Effector memory CD4-positive, alpha-beta T cell (primary cell): ENCODE data around the gene ALLC.

Source experiments
- DNase-seq, 3 donors: peaks; one replicate each; pipeline ENCODE4 v3.0.0-alpha.2; 2020
- H3K27ac ChIP-seq: 2 replicates; pipeline ENCODE4 v1.7.0; 2013; ENCODE audit warnings: mild to moderate bottlenecking, low read length, moderate library complexity; ENCODE audit not compliant: insufficient read depth, poor library complexity, severe bottlenecking
- H3K27me3 ChIP-seq: replicated peaks from 2 replicates; pipeline ENCODE4 v1.7.0; 2013; ENCODE audit warnings: mild to moderate bottlenecking, low read length; ENCODE audit not compliant: insufficient read depth, control insufficient read depth, poor library complexity, severe bottlenecking
- H3K36me3 ChIP-seq: 2 replicates; pipeline ENCODE4 v1.7.0; 2013; ENCODE audit warnings: mild to moderate bottlenecking, low read length, moderate library complexity; ENCODE audit not compliant: control insufficient read depth, insufficient read depth
- H3K4me1 ChIP-seq: 2 replicates; pipeline ENCODE4 v1.7.0; 2013; ENCODE audit warnings: low read length, mild to moderate bottlenecking; ENCODE audit not compliant: control insufficient read depth, insufficient read depth, poor library complexity, severe bottlenecking
- H3K4me3 ChIP-seq: 2 replicates; pipeline ENCODE4 v1.7.0; 2013; ENCODE audit warnings: low read length, low read depth, mild to moderate bottlenecking; ENCODE audit not compliant: insufficient read depth, poor library complexity, severe bottlenecking
- H3K9me3 ChIP-seq: 2 replicates; pipeline ENCODE4 v1.7.0; 2013; ENCODE audit warnings: mild to moderate bottlenecking, low read length, moderate library complexity; ENCODE audit not compliant: control insufficient read depth

The ALLC gene

GRCh38 chr2:3626118-3626811 lies 31.7 kb upstream of the ALLC start:
- H3K27me3 ChIP-seq = no peaks in the 10 kb centered on the region
- no peak overlapping the region for H3K27ac ChIP-seq
- H3K4me3 ChIP-seq = no peak overlapping the region
- no peaks in the 10 kb centered on the region for H3K36me3 ChIP-seq
- H3K9me3 ChIP-seq = no peaks in the 10 kb centered on the region
- no peak for DNase-seq
- no peaks in the 10 kb centered on the region for H3K4me1 ChIP-seq

GRCh38 chr2:3626812-3627499 lies 31.0 kb upstream of the ALLC start:
- no peaks in the 10 kb centered on the region for H3K27me3 ChIP-seq
- no peak overlapping the region for H3K4me3 ChIP-seq
- no peak for DNase-seq
- H3K9me3 ChIP-seq = no peaks in the 10 kb centered on the region
- no peaks in the 10 kb centered on the region for H3K36me3 ChIP-seq
- H3K27ac ChIP-seq = no peak overlapping the region
- no peaks in the 10 kb centered on the region for H3K4me1 ChIP-seq

DNA sequence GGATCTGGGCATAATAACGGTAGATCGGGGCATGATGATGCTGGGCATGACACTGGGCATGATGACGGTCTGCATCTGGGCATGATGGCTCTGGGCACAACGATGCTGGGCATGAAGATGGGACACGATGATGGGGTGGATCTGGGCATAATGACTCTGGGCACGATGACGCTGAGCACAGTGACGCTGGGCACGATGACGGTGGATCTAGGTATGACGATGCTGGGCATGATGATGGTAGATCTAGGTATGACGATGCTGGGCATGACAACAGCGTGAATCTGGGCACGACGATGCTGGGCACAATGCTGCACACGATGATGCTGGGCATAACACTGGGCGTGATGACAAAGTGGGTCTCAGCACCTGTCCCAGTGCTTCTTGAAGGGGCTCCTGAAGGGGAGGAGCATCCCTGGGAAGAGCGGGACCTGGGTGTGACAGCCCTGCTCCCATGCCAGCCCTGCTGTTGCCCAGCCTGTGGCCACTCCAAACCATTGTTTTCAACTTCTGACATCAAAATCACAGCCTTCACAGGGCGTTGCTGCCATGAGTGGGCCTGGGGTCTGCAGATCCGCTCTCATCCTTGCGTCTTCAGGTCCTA lies 30.4 kb upstream of the ALLC start:
- Histone ChIP-seq H3K36me3 (no peaks in the 10 kb centered on the region), H3K4me3 (no peak overlapping the region), H3K4me1 (no peaks in the 10 kb centered on the region), H3K27me3 (no peaks in the 10 kb centered on the region), H3K27ac (no peak overlapping the region), H3K9me3 (no peaks in the 10 kb centered on the region)
- DNase-seq = no peak

GRCh38 chr2:3628241-3628679 lies 29.7 kb upstream of the ALLC start:
- H3K27ac ChIP-seq = no peak overlapping the region
- no peaks in the 10 kb centered on the region for H3K4me1 ChIP-seq
- H3K4me3 ChIP-seq = no peak overlapping the region
- H3K9me3 ChIP-seq = no peaks in the 10 kb centered on the region
- DNase-seq = no peak
- no peaks in the 10 kb centered on the region for H3K36me3 ChIP-seq
- H3K27me3 ChIP-seq = no peaks in the 10 kb centered on the region

DNA sequence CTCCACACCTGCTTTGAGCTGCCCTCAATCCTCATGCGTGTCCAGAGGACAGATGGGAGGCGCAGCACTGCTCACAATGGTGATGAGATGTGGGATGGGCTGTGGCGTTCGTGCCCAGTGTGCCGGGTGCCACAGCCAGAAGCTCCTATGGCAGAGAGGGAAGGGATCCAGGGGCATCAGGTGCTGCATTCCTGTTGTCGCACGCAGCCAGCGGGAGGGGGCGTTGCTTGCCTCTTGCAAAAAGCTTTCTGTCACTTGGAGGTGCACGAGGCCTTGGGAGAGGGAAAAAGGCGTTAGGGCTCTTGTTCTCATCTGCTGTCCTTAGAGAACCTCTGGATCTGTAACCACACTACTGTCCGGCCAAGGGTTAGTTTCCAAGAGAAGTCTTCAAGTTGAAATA lies 29.2 kb upstream of the ALLC start:
- H3K36me3 ChIP-seq = no peaks in the 10 kb centered on the region
- no peak overlapping the region for H3K4me3 ChIP-seq
- no peaks in the 10 kb centered on the region for H3K27me3 ChIP-seq
- DNase-seq = no peak
- H3K9me3 ChIP-seq = no peaks in the 10 kb centered on the region
- no peak overlapping the region for H3K27ac ChIP-seq
- H3K4me1 ChIP-seq = no peaks in the 10 kb centered on the region

DNA sequence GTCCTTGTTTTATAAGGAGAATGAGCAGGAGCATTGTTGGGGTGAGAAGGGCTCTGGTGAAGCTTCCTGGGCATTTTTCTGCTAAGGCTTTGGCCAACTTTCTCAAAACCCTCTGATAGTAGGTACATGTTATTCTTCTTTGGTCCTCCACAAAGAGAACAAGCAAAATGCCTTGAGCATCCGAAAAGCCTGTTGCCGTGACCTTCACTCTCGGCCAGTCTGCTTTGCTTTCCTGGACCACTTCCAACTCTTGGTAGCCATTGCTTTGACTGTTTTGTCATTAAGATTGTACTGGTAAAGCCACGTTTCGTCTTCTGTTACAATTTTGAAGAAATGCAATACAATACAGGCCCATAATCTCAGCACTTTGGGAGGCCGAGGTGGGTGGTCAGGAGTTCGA lies 27.4 kb upstream of the ALLC start:
- Histone ChIP-seq H3K27ac (no peak overlapping the region), H3K36me3 (no peaks in the 10 kb centered on the region), H3K4me1 (no peaks in the 10 kb centered on the region), H3K4me3 (no peak overlapping the region), H3K9me3 (no peaks in the 10 kb centered on the region), H3K27me3 (no peaks in the 10 kb centered on the region)
- no peak for DNase-seq

GRCh38 chr2:3631161-3631850 lies 26.7 kb upstream of the ALLC start:
- DNase-seq = no peak
- Histone ChIP-seq H3K27ac (no peak overlapping the region), H3K4me1 (no peaks in the 10 kb centered on the region), H3K27me3 (no peaks in the 10 kb centered on the region), H3K36me3 (no peaks in the 10 kb centered on the region), H3K4me3 (no peak overlapping the region), H3K9me3 (no peaks in the 10 kb centered on the region)

- DNase-seq = no peak
- H3K36me3 ChIP-seq = no peaks in the 10 kb centered on the region
- no peaks in the 10 kb centered on the region for H3K4me1 ChIP-seq
- no peak overlapping the region for H3K4me3 ChIP-seq
- H3K27ac ChIP-seq = no peak overlapping the region
- no peaks in the 10 kb centered on the region for H3K27me3 ChIP-seq
- H3K9me3 ChIP-seq = no peaks in the 10 kb centered on the region
Measured at GRCh38 chr2:3631851-3632659, 25.9 kb upstream of the ALLC start.

DNA sequence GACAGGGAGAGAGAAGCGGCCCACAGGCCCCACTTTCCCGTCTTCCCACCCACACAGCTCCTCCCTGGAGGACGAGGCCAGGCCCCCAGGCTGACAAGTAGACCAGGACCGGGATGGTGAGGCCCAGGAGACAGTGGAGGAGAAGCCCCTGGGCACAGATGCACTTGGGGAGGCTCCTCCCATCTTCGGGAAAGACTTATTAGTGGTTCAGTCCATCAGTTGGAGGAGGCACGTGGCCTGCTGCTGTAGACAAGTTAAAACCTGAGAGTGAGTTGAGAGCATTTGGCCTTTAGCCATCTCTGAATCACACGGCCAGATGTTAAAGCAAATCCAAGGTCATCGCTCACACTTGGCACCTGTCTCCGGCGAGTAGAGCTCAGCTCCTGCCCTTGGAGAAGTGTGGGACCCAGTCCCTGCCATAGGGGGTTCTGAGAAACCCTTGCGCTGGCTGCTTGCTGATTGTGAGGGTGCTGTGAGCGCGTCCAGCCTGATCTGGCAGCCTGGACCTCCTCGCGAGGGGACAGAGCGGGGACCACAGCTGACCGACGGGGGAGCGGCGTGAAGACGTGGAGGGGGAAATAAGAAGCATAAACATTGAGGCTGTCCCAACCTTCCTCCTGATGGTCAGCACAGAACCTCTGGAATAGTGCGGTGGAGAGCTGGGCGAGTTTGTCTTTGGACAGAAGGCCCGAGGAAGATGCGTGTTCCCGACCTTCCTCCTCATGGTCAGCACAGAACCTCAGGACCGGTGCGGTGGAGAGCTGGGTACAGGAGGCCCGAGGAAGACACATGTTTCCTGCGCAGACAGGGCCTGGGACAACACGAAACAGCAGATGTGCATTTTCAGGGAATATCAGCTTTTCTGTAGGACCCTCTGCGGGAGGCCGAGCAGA lies 24.7 kb upstream of the ALLC start:
- H3K27me3 ChIP-seq = no peaks in the 10 kb centered on the region
- H3K4me3 ChIP-seq = no peak overlapping the region
- no peaks in the 10 kb centered on the region for H3K36me3 ChIP-seq
- H3K9me3 ChIP-seq = no peaks in the 10 kb centered on the region
- DNase-seq = no peak
- H3K27ac ChIP-seq = no peak overlapping the region
- no peaks in the 10 kb centered on the region for H3K4me1 ChIP-seq
